Erythroblast (primary cell): ENCODE results near the gene SIL1.

Experiments used
- GATA1 ChIP-seq: IDR thresholded peaks from 2 replicates; pipeline ENCODE4 v1.6.1; 2011; ENCODE audit warnings: low read depth, mild to moderate bottlenecking, control low read depth, low read length, moderate library complexity
- POLR2A ChIP-seq: IDR thresholded peaks from 2 replicates; pipeline ENCODE4 v1.6.1; 2011; ENCODE audit warnings: mild to moderate bottlenecking, low read length

DNA sequence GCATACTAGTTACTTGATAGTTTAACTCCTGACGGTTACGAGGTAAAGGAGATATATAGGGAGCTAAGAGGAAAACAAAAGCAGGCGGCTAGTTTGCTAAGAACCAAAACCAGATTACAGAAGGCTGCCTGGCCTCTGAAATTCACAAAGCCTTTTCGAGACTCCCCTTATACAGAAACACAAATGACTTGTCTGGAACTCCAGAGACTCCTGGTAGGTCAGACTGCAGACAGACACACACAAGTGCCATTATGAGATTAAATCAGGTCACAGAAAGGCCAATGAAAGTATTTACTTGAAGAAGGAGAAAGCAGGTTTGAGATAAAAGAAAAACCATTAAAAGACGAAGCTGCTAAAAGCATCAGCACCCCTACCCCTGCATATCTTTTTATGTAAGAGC lies 180.5 kb downstream of the SIL1 start:
- TF ChIP-seq POLR2A (no peak), GATA1 (no peak)
